PC-9 (cell line): ENCODE results near the gene BMF. TPM values are rescaled to one million over a fixed set of nuclear protein-coding genes. Genes with fewer than 3 reads are reported as not detected.
A peak's percentile ranks its signal among the peaks of the same experiment; 100 is the strongest.
"Not testable (repeated sequence)": the region's sequence is repeated elsewhere in the genome, so short reads cannot be mapped to it uniquely, and the experiment has no call there.

Experiments
- BruUV-seq: library from RNA; stranded (reverse); fragments of 400-500 nt; replicated peaks from 2 replicates; lab custom pipeline; 2021; lab: Mats Ljungman, UMichigan
- CTCF ChIA-PET: fragments of 300-600 bp; sonication (Branson Sonifier 250); formaldehyde crosslinking; loops from one replicate; lab custom pipeline; 2022; ENCODE audit warnings: antibody characterized with exemption; lab: Charles Lee
- POLR2A ChIA-PET: fragments of 300-600 bp; sonication (Branson Sonifier 250); formaldehyde crosslinking; loops from one replicate; lab custom pipeline; 2022; ENCODE audit warnings: antibody characterized with exemption; ENCODE audit not compliant: unreplicated experiment; lab: Charles Lee
- DNase-seq, 2 experiments: peaks; one replicate each; pipeline versions ENCODE4 v3.0.0 to v3.0.0-alpha.2; 2015 to 2022; ENCODE audit warnings: mixed read lengths in 1 of 2
- H2AFZ ChIP-seq: fragments of 200-600 bp; sonication (generic); 2 replicates; pipeline ENCODE4 v1.8.1; 2017; ENCODE audit warnings: antibody characterized with exemption
- H3F3A ChIP-seq: fragments of 200-600 bp; sonication (generic); 2 replicates; pipeline ENCODE4 v1.8.1; 2017; ENCODE audit warnings: antibody characterized with exemption, mild to moderate bottlenecking, low read depth; ENCODE audit not compliant: insufficient read depth
- H3K27ac ChIP-seq: fragments of 200-600 bp; sonication (generic); 2 replicates; pipeline ENCODE4 v1.6.1; 2016; ENCODE audit warnings: mixed run types
- H3K27me3 ChIP-seq: fragments of 200-600 bp; sonication (generic); 2 replicates; pipeline ENCODE4 v1.6.1; 2016; ENCODE audit warnings: low read depth, mixed run types; ENCODE audit not compliant: insufficient read depth
- H3K36me3 ChIP-seq: fragments of 200-600 bp; sonication (generic); 2 replicates; pipeline ENCODE4 v1.6.1; 2016; ENCODE audit warnings: low read depth, mixed run types
- H3K4me1 ChIP-seq: fragments of 200-600 bp; sonication (generic); replicated peaks from 2 replicates; pipeline ENCODE4 v1.6.1; 2016; ENCODE audit warnings: mixed run types; ENCODE audit not compliant: insufficient read depth
- H3K4me2 ChIP-seq: fragments of 200-600 bp; sonication (generic); 2 replicates; pipeline ENCODE4 v1.6.1; 2017; ENCODE audit warnings: mixed run types
- H3K4me3 ChIP-seq: fragments of 200-600 bp; sonication (generic); 2 replicates; pipeline ENCODE4 v1.6.1; 2016; ENCODE audit warnings: mixed run types
- H3K79me2 ChIP-seq: fragments of 200-600 bp; sonication (generic); 2 replicates; pipeline ENCODE4 v1.6.1; 2017; ENCODE audit warnings: low read depth, mixed run types
- H3K9me2 ChIP-seq: fragments of 200-600 bp; sonication (generic); 2 replicates; pipeline ENCODE4 v1.8.1; 2017; ENCODE audit warnings: mild to moderate bottlenecking; ENCODE audit not compliant: insufficient read depth
- H3K9me3 ChIP-seq: fragments of 200-600 bp; sonication (generic); 2 replicates; pipeline ENCODE4 v1.8.1; 2016; ENCODE audit warnings: low read depth; ENCODE audit not compliant: insufficient read depth
- H4K20me1 ChIP-seq: fragments of 200-600 bp; sonication (generic); 2 replicates; pipeline ENCODE4 v1.8.1; 2017; ENCODE audit not compliant: insufficient read depth
- CTCF ChIP-seq: fragments of 200-600 bp; sonication (generic); conservative IDR thresholded peaks from 2 replicates; pipeline ENCODE4 v1.6.1; 2017; ENCODE audit warnings: mixed run types, antibody characterized with exemption, mild to moderate bottlenecking, moderate library complexity
- EZH2 ChIP-seq: fragments of 200-600 bp; sonication (generic); IDR thresholded peaks from 2 replicates; pipeline ENCODE4 v1.8.0; 2017; ENCODE audit warnings: antibody characterized with exemption, low read depth
- intact Hi-C: fragments of 100-400 bp; cut with micrococcal nuclease; formaldehyde crosslinking; loops from one replicate; pipeline ENCODE4 v1.10.0; 2022; ENCODE audit not compliant: unreplicated experiment
- total RNA-seq: library from RNA; stranded (reverse); gene quantifications from 2 replicates; pipeline ENCODE4 v1.2.3, GENCODE V29; 2021

BMF gene
- total RNA-seq, 1 experiment from 2014 or later = 11.0 TPM

GRCh38 chr15:40146037-40146436, 37.4 kb upstream of the BMF start:
- Histone ChIP-seq H4K20me1 (no peaks in the 10 kb centered on the region), H3K27ac (no peak overlapping the region), H3K9me3 (no peaks in the 10 kb centered on the region), H2AFZ (no peak overlapping the region), H3K27me3 (no peaks in the 10 kb centered on the region), H3K9me2 (no peaks in the 10 kb centered on the region), H3K36me3 (no peaks in the 10 kb centered on the region), H3K4me3 (no peak overlapping the region), H3K4me2 (peak overlapping the region; percentile 20), H3F3A (peaks cover 16% of the 10 kb centered on the region; the same call in 1 of the 2 replicates), H3K79me2 (no peaks in the 10 kb centered on the region), H3K4me1 (peaks cover 28% of the 10 kb centered on the region)
- TF ChIP-seq EZH2 (no peak), CTCF (no peak)
- intact Hi-C loops = no loop called here
- CTCF ChIA-PET = no interaction called here
- POLR2A ChIA-PET = no interaction called here
- no TSS peak for BruUV-seq
- DNase-seq = peak; percentile 47 to 71

- Histone ChIP-seq H3K9me3 (no peaks in the 10 kb centered on the region), H3K4me2 (no peak overlapping the region), H3K9me2 (no peaks in the 10 kb centered on the region), H3K36me3 (no peaks in the 10 kb centered on the region), H3K4me3 (no peak overlapping the region), H3K79me2 (no peaks in the 10 kb centered on the region), H3K4me1 (peaks cover 12% of the 10 kb centered on the region), H4K20me1 (no peaks in the 10 kb centered on the region), H3K27ac (no peak overlapping the region), H3K27me3 (no peaks in the 10 kb centered on the region), H3F3A (no peaks in the 10 kb centered on the region), H2AFZ (no peak overlapping the region)
- DNase-seq = no peak
- intact Hi-C loops = no loop called here
- ChIA-PET POLR2A (no interaction called here), CTCF (no interaction called here)
- TF ChIP-seq EZH2 (no peak), CTCF (no peak)
- BruUV-seq = no TSS peak
These were observed 33.7 kb upstream of the BMF start for GRCh38 chr15:40142428-40142827.

GRCh38 chr15:40138201-40138570, 29.5 kb upstream of the BMF start:
- CTCF ChIA-PET = interaction anchor here (0.6 kb wide), 2 partner anchors 41 to 55 kb away, joined by 3 to 4 read pairs; no protein-coding TSS in a partner anchor
- H3K9me2 ChIP-seq, H3K36me3 ChIP-seq, H3F3A ChIP-seq, H4K20me1 ChIP-seq, H3K4me2 ChIP-seq, H3K27ac ChIP-seq, H3K4me3 ChIP-seq, H3K27me3 ChIP-seq, BruUV-seq, DNase-seq, H2AFZ ChIP-seq, H3K4me1 ChIP-seq, H3K9me3 ChIP-seq, H3K79me2 ChIP-seq, intact Hi-C loops: not testable (repeated sequence)
- POLR2A ChIA-PET = interaction anchor here (0.5 to 0.6 kb wide), 2 partner anchors 12 to 29 kb away, joined by 4 read pairs; no protein-coding TSS in a partner anchor
